Suprapubic skin (tissue), 4 donors: ENCODE data around the gene NCBP3. TPM values are rescaled to one million over a fixed set of nuclear protein-coding genes. Genes with fewer than 3 reads are reported as not detected.

ENCODE experiments used
- DNase-seq, 2 donors: peaks; one replicate each; pipeline ENCODE4 v3.0.0-alpha.2; 2019; ENCODE audit warnings: low spot score in 2 of 2
- H3K27ac ChIP-seq: fragments of 200-600 bp; sonication (generic); one replicate; pipeline ENCODE4 v1.5.1; 2019
- H3K27me3 ChIP-seq: fragments of 200-600 bp; sonication (generic); one replicate; pipeline ENCODE4 v1.5.1; 2019
- H3K36me3 ChIP-seq: fragments of 200-600 bp; sonication (generic); one replicate; pipeline ENCODE4 v1.5.1; 2019
- H3K4me1 ChIP-seq: fragments of 200-600 bp; sonication (generic); one replicate; pipeline ENCODE4 v1.5.1; 2019
- H3K4me3 ChIP-seq: fragments of 200-600 bp; sonication (generic); one replicate; pipeline ENCODE4 v1.5.1; 2019; ENCODE audit warnings: mild to moderate bottlenecking
- H3K9me3 ChIP-seq: fragments of 200-600 bp; sonication (generic); one replicate; pipeline ENCODE4 v1.5.1; 2019
- CTCF ChIP-seq, 2 donors: fragments of 200-600 bp in 1 of 2; fragments of 450-650 bp in 1 of 2; sonication (generic) in 1 of 2; IDR thresholded peaks; one replicate each; pipeline ENCODE4 v1.5.1; 2016 to 2019; ENCODE audit warnings: antibody characterized with exemption in 2 of 2, mild to moderate bottlenecking in 1 of 2, moderate library complexity in 1 of 2
- EP300 ChIP-seq: sonication (generic); formaldehyde crosslinking; IDR thresholded peaks from one replicate; pipeline ENCODE4 v1.6.1; 2017; ENCODE audit warnings: antibody characterized with exemption
- POLR2A ChIP-seq, 2 donors: fragments of 450-650 bp; IDR thresholded peaks; one replicate each; pipeline ENCODE4 v1.6.1; 2017; ENCODE audit warnings: antibody characterized with exemption in 2 of 2, mild to moderate bottlenecking in 2 of 2, moderate library complexity in 2 of 2
- POLR2AphosphoS5 ChIP-seq, 3 donors: sonication (generic); formaldehyde crosslinking; IDR thresholded peaks; one replicate each; pipeline ENCODE4 v1.6.1; 2017; ENCODE audit warnings: antibody characterized with exemption in 3 of 3
- WGBS: methylation state at CpG from one replicate; pipeline ENCODE4 v1.1.5; 2018; 5-methylcytosine and 5-hydroxymethylcytosine counted together
- total RNA-seq, 4 donors: library from RNA; depleted of rRNA; stranded (reverse); fragments of >200 nt; gene quantifications; one replicate each; pipeline ENCODE4 v1.1.0, GENCODE V29; 2016

NCBP3 gene
- total RNA-seq, 4 donors from 2014 or later, result 15.4 to 41.8 (median 26.1) TPM

- Histone ChIP-seq H3K9me3 (no peaks in the 10 kb centered on the region), H3K4me3 (no peak overlapping the region), H3K27ac (no peak overlapping the region), H3K27me3 (no peaks in the 10 kb centered on the region), H3K36me3 (peaks cover 41% of the 10 kb centered on the region), H3K4me1 (peaks cover 31% of the 10 kb centered on the region)
- DNase-seq, result no peak
- TF ChIP-seq POLR2AphosphoS5 (IDR thresholded peaks at IDR 0.05) (no peak), POLR2A (IDR thresholded peaks at IDR 0.05) (no peak), EP300 (no peak), CTCF (IDR thresholded peaks at IDR 0.05) (no peak)
- 83% methylated on average over 3 of the region's 4 CpGs for WGBS
Measured at GRCh38 chr17:3882276-3882675, 36.2 kb upstream of the NCBP3 start.

GRCh38 chr17:3880983-3881382 lies 34.9 kb upstream of the NCBP3 start:
- 93% methylated on average over 7 of the region's 7 CpGs for WGBS
- DNase-seq, result no peak
- peaks cover 51% of the 10 kb centered on the region for H3K36me3 ChIP-seq
- no peak overlapping the region for H3K4me3 ChIP-seq
- TF ChIP-seq POLR2A (IDR thresholded peaks at IDR 0.05), result no peak
- no peak for TF ChIP-seq EP300
- TF ChIP-seq POLR2AphosphoS5 (IDR thresholded peaks at IDR 0.05), result no peak
- TF ChIP-seq CTCF (IDR thresholded peaks at IDR 0.05), result no peak
- H3K27me3 ChIP-seq, result no peaks in the 10 kb centered on the region
- no peaks in the 10 kb centered on the region for H3K9me3 ChIP-seq
- H3K4me1 ChIP-seq, result peaks cover 18% of the 10 kb centered on the region
- H3K27ac ChIP-seq, result no peak overlapping the region

GRCh38 chr17:3879591-3880417 lies 33.8 kb upstream of the NCBP3 start:
- Histone ChIP-seq H3K27me3 (no peaks in the 10 kb centered on the region), H3K4me3 (no peak overlapping the region), H3K9me3 (no peaks in the 10 kb centered on the region), H3K27ac (no peak overlapping the region), H3K4me1 (peaks cover 9% of the 10 kb centered on the region), H3K36me3 (peaks cover 52% of the 10 kb centered on the region)
- no peak for DNase-seq
- TF ChIP-seq EP300 (no peak), POLR2AphosphoS5 (IDR thresholded peaks at IDR 0.05) (no peak), CTCF (IDR thresholded peaks at IDR 0.05) (no peak), POLR2A (IDR thresholded peaks at IDR 0.05) (no peak)
- WGBS, result 43% methylated on average over 9 of the region's 25 CpGs

- H3K9me3 ChIP-seq, result no peaks in the 10 kb centered on the region
- no peaks in the 10 kb centered on the region for H3K27me3 ChIP-seq
- no peak for TF ChIP-seq EP300
- TF ChIP-seq POLR2AphosphoS5 (IDR thresholded peaks at IDR 0.05), result no peak
- no peak for TF ChIP-seq CTCF (IDR thresholded peaks at IDR 0.05)
- TF ChIP-seq POLR2A (IDR thresholded peaks at IDR 0.05), result no peak
- H3K27ac ChIP-seq, result no peak overlapping the region
- peaks cover 45% of the 10 kb centered on the region for H3K36me3 ChIP-seq
- DNase-seq, result no peak
- peaks cover 9% of the 10 kb centered on the region for H3K4me1 ChIP-seq
- H3K4me3 ChIP-seq, result no peak overlapping the region
- WGBS, result 35% methylated on average over 5 of the region's 5 CpGs
Measured at GRCh38 chr17:3879186-3879585, 33.1 kb upstream of the NCBP3 start.

DNA sequence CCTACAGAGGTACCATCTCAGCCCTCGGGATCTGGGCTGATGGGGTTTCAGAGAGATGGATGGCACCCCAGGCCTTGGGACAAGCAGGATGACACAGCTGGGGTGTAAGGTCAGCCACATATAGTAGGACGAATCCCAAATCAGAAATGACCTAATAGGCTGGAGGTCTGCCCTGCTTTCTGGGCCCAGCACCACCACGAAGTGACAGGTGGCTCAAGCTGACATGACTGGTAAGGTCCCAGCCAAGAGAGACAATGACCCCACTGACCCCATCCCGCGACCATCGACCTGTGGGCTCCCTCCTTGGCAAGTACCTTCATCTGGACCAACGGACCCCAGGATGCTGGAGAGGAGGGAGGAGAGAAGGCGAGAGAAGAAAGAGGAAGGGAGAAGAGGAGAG lies 31.2 kb upstream of the NCBP3 start:
- Histone ChIP-seq H3K36me3 (peaks cover 47% of the 10 kb centered on the region), H3K4me3 (no peak overlapping the region), H3K9me3 (no peaks in the 10 kb centered on the region), H3K27me3 (no peaks in the 10 kb centered on the region), H3K27ac (no peak overlapping the region), H3K4me1 (peaks cover 9% of the 10 kb centered on the region)
- DNase-seq, result no peak
- TF ChIP-seq EP300 (no peak), POLR2A (IDR thresholded peaks at IDR 0.05) (no peak), CTCF (IDR thresholded peaks at IDR 0.05) (no peak), POLR2AphosphoS5 (IDR thresholded peaks at IDR 0.05) (no peak)
- 80% methylated on average over 7 of the region's 8 CpGs for WGBS
